Activated CD8-positive, alpha-beta T cell treated with anti-CD3 and anti-CD28 coated beads for 36 hours (primary cell): ENCODE measurements around the gene VAV1. TPM values are rescaled to one million over a fixed set of nuclear protein-coding genes. Genes with fewer than 3 reads are reported as not detected.

Experiments used
- ATAC-seq: fragments of 200-7000 bp; cut with Tn5 transposase; one replicate; pipeline ENCODE4 v1.10.0; 2021; ENCODE audit warnings: mild to moderate bottlenecking, moderate library complexity
- CTCF ChIA-PET: fragments of 350-600 bp; sonication (Branson Sonifier 250); formaldehyde crosslinking; loops from one replicate; lab custom pipeline; 2021; ENCODE audit warnings: antibody characterized with exemption; lab: Charles Lee
- POLR2A ChIA-PET: fragments of 350-600 bp; sonication (Branson Sonifier 250); formaldehyde crosslinking; loops from one replicate; lab custom pipeline; 2021; ENCODE audit warnings: antibody characterized with exemption; lab: Charles Lee
- DNase-seq: peaks from one replicate; pipeline ENCODE4 v3.0.0-alpha.2; 2020
- H3K27ac Mint-ChIP-seq: one replicate; pipeline ENCODE4 v1.8.0; 2021; ENCODE audit warnings: mild to moderate bottlenecking, mixed read lengths
- H3K27me3 Mint-ChIP-seq: one replicate; pipeline ENCODE4 v1.8.0; 2021; ENCODE audit warnings: mixed read lengths
- H3K36me3 Mint-ChIP-seq: one replicate; pipeline ENCODE4 v1.8.0; 2021; ENCODE audit warnings: low read depth, mixed read lengths
- H3K4me1 Mint-ChIP-seq: one replicate; pipeline ENCODE4 v1.8.0; 2021; ENCODE audit warnings: low read depth, mixed read lengths
- H3K4me3 Mint-ChIP-seq: one replicate; pipeline ENCODE4 v1.8.0; 2021; ENCODE audit warnings: mild to moderate bottlenecking, moderate library complexity, mixed read lengths
- H3K9me3 Mint-ChIP-seq: one replicate; pipeline ENCODE4 v1.8.0; 2021; ENCODE audit warnings: mixed read lengths
- CTCF ChIP-seq: fragments of 200-600 bp; IDR thresholded peaks from one replicate; pipeline ENCODE4 v1.8.0; 2022; ENCODE audit warnings: antibody characterized with exemption, mild to moderate bottlenecking
- intact Hi-C: fragments of 100-400 bp; cut with micrococcal nuclease; formaldehyde crosslinking; loops from one replicate; pipeline ENCODE4 v1.10.0; 2022
- total RNA-seq, 2 experiments: library from RNA; stranded (reverse); gene quantifications; one replicate each; pipeline ENCODE4 v1.2.3, GENCODE V29; 2021

VAV1 gene
- total RNA-seq, 2 experiments from 2014 or later, result 61.7 to 65.4 TPM

GRCh38 chr19:6791237-6791636 is 18.7 kb downstream of the VAV1 start:
- H3K27ac Mint-ChIP-seq, result peak overlapping the region; percentile 16
- DNase-seq (no peak), ATAC-seq (no peak)
- TF ChIP-seq CTCF, result no peak
- no peak overlapping the region for H3K4me3 Mint-ChIP-seq
- intact Hi-C loops, result no loop called here
- H3K27me3 Mint-ChIP-seq, result no peaks in the 10 kb centered on the region
- CTCF ChIA-PET, result interaction anchor here (1.3 to 2.5 kb wide), 3 partner anchors 10 to 19 kb away, joined by 4 to 10 read pairs (median 6); partner anchors contain the start of gene VAV1
- peaks cover 10% of the 10 kb centered on the region for H3K9me3 Mint-ChIP-seq
- H3K4me1 Mint-ChIP-seq, result peaks cover 61% of the 10 kb centered on the region
- POLR2A ChIA-PET, result interaction anchor here (1.4 to 3.1 kb wide), 4 partner anchors 8 to 19 kb away, joined by 4 to 26 read pairs (median 6); partner anchors contain the start of gene VAV1
- H3K36me3 Mint-ChIP-seq, result peaks cover 64% of the 10 kb centered on the region

- no peak overlapping the region for H3K27ac Mint-ChIP-seq
- no peak for DNase-seq
- H3K36me3 Mint-ChIP-seq, result peaks cover 68% of the 10 kb centered on the region
- no peak for ATAC-seq
- H3K27me3 Mint-ChIP-seq, result no peaks in the 10 kb centered on the region
- no peak overlapping the region for H3K4me3 Mint-ChIP-seq
- ChIA-PET CTCF (no interaction called here), POLR2A (interaction anchor here (1.2 kb wide), 1 partner anchor 15 kb away, joined by 3 read pairs; no protein-coding TSS in a partner anchor)
- intact Hi-C loops, result no loop called here
- no peak for TF ChIP-seq CTCF
- peaks cover 10% of the 10 kb centered on the region for H3K9me3 Mint-ChIP-seq
- peaks cover 72% of the 10 kb centered on the region for H3K4me1 Mint-ChIP-seq
Observed at GRCh38 chr19:6793411-6793810, 20.9 kb downstream of the VAV1 start.

GRCh38 chr19:6793973-6794372 is 21.5 kb downstream of the VAV1 start:
- DNase-seq, result no peak
- Mint-ChIP-seq H3K36me3 (peaks cover 67% of the 10 kb centered on the region), H3K4me1 (peaks cover 71% of the 10 kb centered on the region), H3K9me3 (peaks cover 10% of the 10 kb centered on the region), H3K4me3 (no peak overlapping the region), H3K27me3 (no peaks in the 10 kb centered on the region), H3K27ac (peak overlapping the region; percentile 27)
- ChIA-PET CTCF (interaction anchor here (1.0 kb wide), 1 partner anchor 20 kb away, joined by 3 read pairs; no protein-coding TSS in a partner anchor), POLR2A (no interaction called here)
- no peak for ATAC-seq
- intact Hi-C loops, result no loop called here
- no peak for TF ChIP-seq CTCF

GRCh38 chr19:6794686-6795431 is 22.4 kb downstream of the VAV1 start:
- no peak overlapping the region for H3K4me3 Mint-ChIP-seq
- DNase-seq, result no peak
- CTCF ChIA-PET, result interaction anchor here (1.0 to 1.1 kb wide), 2 partner anchors 9 to 21 kb away, joined by 3 read pairs; no protein-coding TSS in a partner anchor
- H3K36me3 Mint-ChIP-seq, result peaks cover 69% of the 10 kb centered on the region
- POLR2A ChIA-PET, result no interaction called here
- TF ChIP-seq CTCF, result no peak
- no peaks in the 10 kb centered on the region for H3K27me3 Mint-ChIP-seq
- peaks cover 74% of the 10 kb centered on the region for H3K4me1 Mint-ChIP-seq
- peak overlapping the region; percentile 66 for H3K27ac Mint-ChIP-seq
- peaks cover 10% of the 10 kb centered on the region for H3K9me3 Mint-ChIP-seq
- ATAC-seq, result peak; percentile 43
- intact Hi-C loops, result no loop called here

GRCh38 chr19:6796278-6796677 is 23.8 kb downstream of the VAV1 start:
- no peak overlapping the region for H3K27ac Mint-ChIP-seq

More at GRCh38 chr19:6796278-6796677, 23.8 kb downstream of the VAV1 start:
- intact Hi-C loops, result no loop called here
- peaks cover 10% of the 10 kb centered on the region for H3K9me3 Mint-ChIP-seq
- ATAC-seq (no peak), DNase-seq (no peak)
- no peak for TF ChIP-seq CTCF
- ChIA-PET POLR2A (interaction anchor here (0.6 kb wide), 2 partner anchors 13 to 310 kb away, joined by 3 read pairs; no protein-coding TSS in a partner anchor), CTCF (no interaction called here)
- H3K36me3 Mint-ChIP-seq, result peaks cover 61% of the 10 kb centered on the region
- H3K4me1 Mint-ChIP-seq, result peaks cover 77% of the 10 kb centered on the region
- no peaks in the 10 kb centered on the region for H3K27me3 Mint-ChIP-seq
- H3K4me3 Mint-ChIP-seq, result no peak overlapping the region
